IMR-90 (cell line): Measurements from ENCODE around the gene CREG2. TPM values are rescaled to one million over a fixed set of nuclear protein-coding genes. Genes with fewer than 3 reads are reported as not detected.

Experiments
- ATAC-seq: fragments of 200-7000 bp; cut with Tn5 transposase; 2 replicates; pipeline ENCODE4 v1.9.1; 2020; ENCODE audit warnings: low read depth, mild to moderate bottlenecking, moderate library complexity
- BruUV-seq: library from RNA; stranded (reverse); fragments of 400-500 nt; replicated peaks from 2 replicates; lab custom pipeline; 2021; lab: Mats Ljungman, UMichigan
- CTCF ChIA-PET: fragments of 300-600 bp; formaldehyde crosslinking; extraction: SDS; loops from one replicate; lab custom pipeline; 2021; ENCODE audit warnings: antibody characterized with exemption; lab: Yijun Ruan, JAX
- POLR2A ChIA-PET: fragments of 300-600 bp; sonication (Branson Sonifier 250); formaldehyde crosslinking; loops from one replicate; lab custom pipeline; 2022; ENCODE audit warnings: antibody characterized with exemption; ENCODE audit not compliant: unreplicated experiment; lab: Charles Lee
- DNase-seq: peaks from one replicate; pipeline ENCODE4 v3.0.0; 2013
- H2AFZ ChIP-seq: replicated peaks from 2 replicates; pipeline ENCODE3; 2013; ENCODE audit warnings: low read length, mild to moderate bottlenecking; ENCODE audit not compliant: poor library complexity
- H2AK5ac ChIP-seq: 2 replicates; pipeline ENCODE4 v1.6.1; 2013; ENCODE audit warnings: low read depth, low read length, inconsistent platforms
- H2AK9ac ChIP-seq: replicated peaks from 2 replicates; pipeline ENCODE3; 2013; ENCODE audit warnings: mild to moderate bottlenecking, low read depth, low read length, moderate library complexity; ENCODE audit not compliant: poor library complexity
- H2BK120ac ChIP-seq: 2 replicates; pipeline ENCODE4 v1.6.1; 2013; ENCODE audit warnings: low read depth, low read length, inconsistent platforms
- H2BK15ac ChIP-seq: 3 replicates; pipeline ENCODE4 v1.6.1; 2013; ENCODE audit warnings: low read depth, low read length, inconsistent platforms
- H2BK20ac ChIP-seq: 2 replicates; pipeline ENCODE4 v1.6.1; 2013; ENCODE audit warnings: low read depth, mild to moderate bottlenecking, inconsistent platforms, low read length, moderate library complexity
- H2BK5ac ChIP-seq: 2 replicates; pipeline ENCODE4 v1.6.1; 2013; ENCODE audit warnings: mild to moderate bottlenecking, low read depth, low read length, inconsistent platforms; ENCODE audit not compliant: poor library complexity, severe bottlenecking
- H3K14ac ChIP-seq: replicated peaks from 2 replicates; pipeline ENCODE4 v1.6.1; 2013; ENCODE audit warnings: low read depth, low read length, inconsistent platforms
- H3K18ac ChIP-seq: 2 replicates; pipeline ENCODE4 v1.6.1; 2013; ENCODE audit warnings: low read depth, low read length, control low read depth
- H3K23ac ChIP-seq: 2 replicates; pipeline ENCODE4 v1.6.1; 2013; ENCODE audit warnings: low read depth, low read length, inconsistent platforms
- H3K27ac ChIP-seq: 2 replicates; pipeline ENCODE4 v1.5.1; 2013; ENCODE audit warnings: mild to moderate bottlenecking, control low read depth, low read length; ENCODE audit not compliant: insufficient read depth
- H3K27me3 ChIP-seq: 2 replicates; pipeline ENCODE4 v1.6.1; 2013; ENCODE audit warnings: low read length; ENCODE audit not compliant: control insufficient read depth, insufficient read depth
- H3K36me3 ChIP-seq: 2 replicates; pipeline ENCODE4 v1.6.1; 2013; ENCODE audit warnings: low read length, mixed read lengths; ENCODE audit not compliant: control insufficient read depth, insufficient read depth
- H3K4ac ChIP-seq: 2 replicates; pipeline ENCODE4 v1.6.1; 2013; ENCODE audit warnings: low read depth, low read length, inconsistent platforms
- H3K4me1 ChIP-seq: 2 replicates; pipeline ENCODE4 v1.6.1; 2013; ENCODE audit warnings: low read length, mixed read lengths; ENCODE audit not compliant: control insufficient read depth, insufficient read depth
- H3K4me2 ChIP-seq: 2 replicates; pipeline ENCODE4 v1.6.1; 2013; ENCODE audit warnings: low read depth, mild to moderate bottlenecking, control low read depth, low read length, moderate library complexity
- H3K4me3 ChIP-seq: 2 replicates; pipeline ENCODE4 v1.5.1; 2013; ENCODE audit warnings: low read depth, mild to moderate bottlenecking, control low read depth, low read length, moderate library complexity; ENCODE audit not compliant: insufficient read depth
- H3K56ac ChIP-seq: 2 replicates; pipeline ENCODE4 v1.6.1; 2013; ENCODE audit warnings: low read length, inconsistent platforms; ENCODE audit not compliant: insufficient read depth; ENCODE audit errors: extremely low read depth
- H3K79me1 ChIP-seq, 2 experiments: 2 replicates each; pipeline ENCODE4 v1.6.1; 2013; ENCODE audit warnings: low read length in 2 of 2, inconsistent platforms in 1 of 2, low read depth in 1 of 2
- H3K9ac ChIP-seq: 2 replicates; pipeline ENCODE4 v1.6.1; 2013; ENCODE audit warnings: low read depth, low read length, control low read depth
- H3K9me1 ChIP-seq: 2 replicates; pipeline ENCODE4 v1.6.1; 2013; ENCODE audit warnings: low read length, inconsistent platforms; ENCODE audit not compliant: insufficient read depth
- H3K9me3 ChIP-seq: 2 replicates; pipeline ENCODE4 v1.6.1; 2013; ENCODE audit warnings: low read length; ENCODE audit not compliant: control insufficient read depth, insufficient read depth
- H4K20me1 ChIP-seq: 2 replicates; pipeline ENCODE4 v1.6.1; 2013; ENCODE audit warnings: low read length, inconsistent platforms; ENCODE audit not compliant: insufficient read depth
- H4K5ac ChIP-seq: 2 replicates; pipeline ENCODE4 v1.6.1; 2013; ENCODE audit warnings: mild to moderate bottlenecking, low read depth, low read length, control low read depth
- H4K8ac ChIP-seq, 2 experiments: 2 replicates each; pipeline ENCODE4 v1.6.1; 2013; ENCODE audit warnings: low read depth in 2 of 2, low read length in 2 of 2, control low read depth in 1 of 2, inconsistent platforms in 1 of 2
- H4K91ac ChIP-seq: 2 replicates; pipeline ENCODE4 v1.6.1; 2013; ENCODE audit warnings: low read depth, low read length, inconsistent platforms; ENCODE audit not compliant: insufficient read depth
- BHLHE40 ChIP-seq: fragments of 150-350 bp; IDR thresholded peaks from 2 replicates; pipeline ENCODE4 v1.6.1; 2016; ENCODE audit warnings: mild to moderate bottlenecking, low read depth, low read length
- CEBPB ChIP-seq: IDR thresholded peaks from 2 replicates; pipeline ENCODE4 v1.6.1; 2012; ENCODE audit warnings: low read depth, low read length, improper control_type of control experiment
- CHD1 ChIP-seq: IDR thresholded peaks from 2 replicates; pipeline ENCODE4 v1.6.1; 2012; ENCODE audit warnings: low read depth, low read length, improper control_type of control experiment
- FOS ChIP-seq: fragments of 150-350 bp; IDR thresholded peaks from 2 replicates; pipeline ENCODE4 v1.6.1; 2016; ENCODE audit warnings: low read depth, low read length
- MAFK ChIP-seq: IDR thresholded peaks from 2 replicates; pipeline ENCODE4 v1.6.1; 2012; ENCODE audit warnings: low read depth, low read length, improper control_type of control experiment
- NFE2L2 ChIP-seq: fragments of 150-350 bp; IDR thresholded peaks from 2 replicates; pipeline ENCODE4 v1.6.1; 2016; ENCODE audit warnings: low read depth, mild to moderate bottlenecking, low read length
- POLR2A ChIP-seq: IDR thresholded peaks from 2 replicates; pipeline ENCODE4 v1.6.1; 2012; ENCODE audit warnings: mild to moderate bottlenecking, low read depth, low read length
- RAD21 ChIP-seq: IDR thresholded peaks from 2 replicates; pipeline ENCODE4 v1.6.1; 2012; ENCODE audit warnings: low read length, improper control_type of control experiment
- RCOR1 ChIP-seq: IDR thresholded peaks from 2 replicates; pipeline ENCODE4 v1.6.1; 2012; ENCODE audit warnings: mild to moderate bottlenecking, low read length, improper control_type of control experiment; ENCODE audit not compliant: insufficient replicate concordance
- RFX5 ChIP-seq: IDR thresholded peaks from 2 replicates; pipeline ENCODE4 v1.8.0; 2012; ENCODE audit warnings: low read depth, mild to moderate bottlenecking, low read length, moderate library complexity
- SMC3 ChIP-seq: fragments of 150-350 bp; IDR thresholded peaks from 2 replicates; pipeline ENCODE4 v1.6.1; 2016; ENCODE audit warnings: low read depth, mild to moderate bottlenecking, antibody characterized with exemption, low read length, moderate library complexity
- WGBS, 2 experiments: methylation state at CpG; one replicate each; pipeline versions ENCODE4 v1.1.5 to v1.1.7; 2013; ENCODE audit warnings: missing lambda C conversion rate in 2 of 2; ENCODE audit not compliant: insufficient read length in 1 of 2; ENCODE audit errors: extremely low coverage in 2 of 2; 5-methylcytosine and 5-hydroxymethylcytosine counted together
- dilution Hi-C: fragments of 300-500 bp; cut with HindIII; formaldehyde crosslinking; loops from one replicate; pipeline ENCODE4 v1.14.3; 2018; ENCODE audit warnings: low sequenced_read_pairs; ENCODE audit not compliant: unreplicated experiment
- in situ Hi-C: fragments of 300-500 bp; cut with MboI; formaldehyde crosslinking; loops from 3 replicates; pipeline ENCODE4 v1.14.3; 2019; ENCODE audit warnings: low sequenced_read_pairs, inconsistent platforms, mixed read lengths
- intact Hi-C: fragments of 100-400 bp; cut with micrococcal nuclease; formaldehyde crosslinking; loops from 2 replicates; pipeline ENCODE4 v1.10.0; 2022
- polyA plus RNA-seq, 3 experiments: library from polyadenylated mRNA; depleted of rRNA; stranded (reverse); fragments of >200 nt; gene quantifications; 2 replicates each; pipeline ENCODE4 v1.2.3, GENCODE V29; 2012; ENCODE audit warnings: low replicate concordance in 1 of 3
- total RNA-seq: library from RNA; depleted of rRNA; stranded (reverse); fragments of >200 nt; gene quantifications from 2 replicates; pipeline ENCODE4 v1.2.3, GENCODE V29; 2012
- TF ChIP-seq, protein P1 (sequence below): conservative IDR thresholded peaks from 2 replicates; pipeline ENCODE4 v1.5.1; 2012; ENCODE audit warnings: mild to moderate bottlenecking, low read depth, low read length, improper control_type of control experiment
- TF ChIP-seq, protein P2 (sequence below): fragments of 150-350 bp; IDR thresholded peaks from 2 replicates; pipeline ENCODE4 v1.6.1; 2017; ENCODE audit warnings: mild to moderate bottlenecking, antibody characterized with exemption, low read length, low read depth

The CREG2 gene
- total and polyA plus RNA-seq, 2 of the 4 experiments (the other 2 are of a cell fraction) = 0.17 TPM; not detected in 1

DNA sequence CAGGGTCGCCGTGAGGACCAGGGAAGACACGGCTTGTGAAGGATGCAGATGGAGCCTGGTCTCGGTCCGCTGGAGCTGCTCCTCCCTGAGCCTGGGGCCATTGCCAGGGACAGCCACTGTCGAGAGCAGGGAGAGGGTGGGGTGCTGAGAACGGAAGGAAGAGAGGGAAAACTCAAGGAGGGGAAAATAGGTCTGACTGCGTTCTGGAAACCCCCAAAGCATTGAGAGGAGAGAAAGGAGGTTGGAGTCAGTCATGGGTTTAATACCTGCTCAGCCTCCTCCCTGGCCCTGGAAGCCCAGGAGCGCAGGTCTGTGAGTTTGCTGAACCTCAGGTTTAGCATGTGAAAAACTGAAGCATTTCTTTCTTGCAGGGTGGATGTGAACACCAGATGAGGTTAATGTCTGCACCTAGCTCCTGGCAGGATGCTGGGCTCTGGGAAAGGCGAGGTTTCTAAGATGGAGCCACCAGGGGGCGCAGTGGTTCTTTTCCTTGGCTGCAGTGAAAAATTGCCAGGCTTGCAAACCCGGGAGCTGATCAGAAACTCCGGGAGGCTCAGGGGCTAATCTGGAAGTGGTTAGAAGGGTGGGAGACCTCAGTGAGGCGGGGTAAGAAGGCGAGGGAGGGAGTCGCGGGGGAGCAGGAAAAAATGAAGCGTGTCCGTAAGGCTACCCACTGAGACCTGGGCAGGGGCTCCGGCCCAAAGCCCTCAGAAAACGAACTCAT is 45.2 kb downstream of the CREG2 start (continued):
- TF ChIP-seq CEBPB (no peak), FOS (no peak)

DNA sequence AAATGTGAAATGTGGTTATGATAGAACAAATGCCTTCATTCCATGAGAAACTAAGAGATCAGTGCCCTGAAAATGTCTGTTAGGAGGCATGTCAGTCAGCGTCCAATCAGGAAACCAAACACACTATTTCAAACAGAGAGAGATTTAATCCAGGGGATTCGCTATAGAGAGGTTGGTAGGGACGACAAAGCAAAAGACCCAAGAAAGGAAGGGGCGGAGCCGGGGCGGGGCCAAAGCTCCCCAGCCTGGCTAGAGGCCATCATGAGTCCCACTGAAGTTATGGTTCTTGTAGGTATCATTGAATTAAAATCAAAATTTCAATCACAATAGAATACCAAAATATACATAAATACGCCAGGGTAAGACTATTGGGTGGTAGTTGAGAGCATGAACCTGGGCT is 45.9 kb downstream of the CREG2 start:
- intact Hi-C loops = loop anchor here (5.0 kb wide), 1 partner anchor 491 kb away; no protein-coding TSS in a partner anchor
- Histone ChIP-seq H2BK120ac (no peak overlapping the region), H3K23ac (no peak overlapping the region), H2AFZ (peak overlapping the region; percentile 67), H2BK5ac (no peak overlapping the region), H3K9me3 (no peaks in the 10 kb centered on the region), H3K4me1 (peaks cover 2% of the 10 kb centered on the region; the same call in 1 of the 2 replicates), H3K56ac (no peak overlapping the region), H3K4ac (no peak overlapping the region), H3K79me1 (no peaks in the 10 kb centered on the region), H3K18ac (no peak overlapping the region), H4K5ac (no peak overlapping the region), H4K20me1 (no peaks in the 10 kb centered on the region), H2BK15ac (no peak overlapping the region), H3K14ac (no peak overlapping the region), H3K27ac (no peak overlapping the region), H3K27me3 (no peaks in the 10 kb centered on the region), H3K9me1 (no peaks in the 10 kb centered on the region; the same call in 1 of the 2 replicates), H3K4me2 (no peak overlapping the region), H2AK5ac (no peak overlapping the region), H2BK20ac (no peak overlapping the region), H4K8ac (no peak overlapping the region), H2AK9ac (peak overlapping the region; percentile 48), H3K36me3 (no peaks in the 10 kb centered on the region), H3K9ac (no peak overlapping the region), H3K4me3 (no peak overlapping the region), H4K91ac (no peak overlapping the region)
- ChIA-PET POLR2A (no interaction called here), CTCF (interaction anchor here (0.6 to 1.8 kb wide), 9 partner anchors 12 to 495 kb away, joined by 3 to 8 read pairs (median 4); partner anchors contain the start of gene CREG2)
- DNase-seq (no peak), ATAC-seq (no peak)
- dilution Hi-C loops = no loop called here
- BruUV-seq = no TSS peak
- in situ Hi-C loops = loop anchor here (10.0 kb wide), 1 partner anchor 493 kb away; no protein-coding TSS in a partner anchor
- WGBS, 2 experiments = no CpG with 5 or more reads among the region's 7 CpGs
- TF ChIP-seq BHLHE40 (no peak), RCOR1 (no peak), RFX5 (no peak), MAFK (no peak), POLR2A (no peak), SMC3 (no peak), RAD21 (no peak), CHD1 (no peak), NFE2L2 (no peak), FOS (no peak), CEBPB (no peak)
- TF ChIP-seq, protein P1, sequence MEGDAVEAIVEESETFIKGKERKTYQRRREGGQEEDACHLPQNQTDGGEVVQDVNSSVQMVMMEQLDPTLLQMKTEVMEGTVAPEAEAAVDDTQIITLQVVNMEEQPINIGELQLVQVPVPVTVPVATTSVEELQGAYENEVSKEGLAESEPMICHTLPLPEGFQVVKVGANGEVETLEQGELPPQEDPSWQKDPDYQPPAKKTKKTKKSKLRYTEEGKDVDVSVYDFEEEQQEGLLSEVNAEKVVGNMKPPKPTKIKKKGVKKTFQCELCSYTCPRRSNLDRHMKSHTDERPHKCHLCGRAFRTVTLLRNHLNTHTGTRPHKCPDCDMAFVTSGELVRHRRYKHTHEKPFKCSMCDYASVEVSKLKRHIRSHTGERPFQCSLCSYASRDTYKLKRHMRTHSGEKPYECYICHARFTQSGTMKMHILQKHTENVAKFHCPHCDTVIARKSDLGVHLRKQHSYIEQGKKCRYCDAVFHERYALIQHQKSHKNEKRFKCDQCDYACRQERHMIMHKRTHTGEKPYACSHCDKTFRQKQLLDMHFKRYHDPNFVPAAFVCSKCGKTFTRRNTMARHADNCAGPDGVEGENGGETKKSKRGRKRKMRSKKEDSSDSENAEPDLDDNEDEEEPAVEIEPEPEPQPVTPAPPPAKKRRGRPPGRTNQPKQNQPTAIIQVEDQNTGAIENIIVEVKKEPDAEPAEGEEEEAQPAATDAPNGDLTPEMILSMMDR = no peak
- TF ChIP-seq, protein P2, sequence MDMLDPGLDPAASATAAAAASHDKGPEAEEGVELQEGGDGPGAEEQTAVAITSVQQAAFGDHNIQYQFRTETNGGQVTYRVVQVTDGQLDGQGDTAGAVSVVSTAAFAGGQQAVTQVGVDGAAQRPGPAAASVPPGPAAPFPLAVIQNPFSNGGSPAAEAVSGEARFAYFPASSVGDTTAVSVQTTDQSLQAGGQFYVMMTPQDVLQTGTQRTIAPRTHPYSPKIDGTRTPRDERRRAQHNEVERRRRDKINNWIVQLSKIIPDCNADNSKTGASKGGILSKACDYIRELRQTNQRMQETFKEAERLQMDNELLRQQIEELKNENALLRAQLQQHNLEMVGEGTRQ = no peak
